Keratinocyte (primary cell): Measurements from ENCODE around the gene MICALL2. TPM values are rescaled to one million over a fixed set of nuclear protein-coding genes. Genes with fewer than 3 reads are reported as not detected.

Experiments used
- DNase-seq: peaks from one replicate; pipeline ENCODE4 v3.0.0-alpha.2; 2011; ENCODE audit warnings: low read depth, missing footprints, low spot score
- FAIRE-seq: peaks from 2 replicates; lab custom pipeline; 2011; peaks lifted over from hg19 to GRCh38; lab: Jason Lieb, UNC
- H2AFZ ChIP-seq: 2 replicates; pipeline ENCODE4 v1.6.0; 2012; ENCODE audit warnings: low read length, control low read depth, inconsistent platforms; ENCODE audit not compliant: control insufficient read depth
- H3K27ac ChIP-seq: 2 replicates; pipeline ENCODE4 v1.5.1; 2011; ENCODE audit warnings: low read length; ENCODE audit not compliant: control insufficient read depth, insufficient read depth
- H3K27me3 ChIP-seq: 3 replicates; pipeline ENCODE4 v1.6.0; 2011; ENCODE audit warnings: low read length; ENCODE audit not compliant: control insufficient read depth, insufficient read depth; ENCODE audit errors: extremely low read depth
- H3K36me3 ChIP-seq, 2 experiments: 2 replicates in 1 of 2; 3 replicates in 1 of 2; pipeline ENCODE4 v1.5.1; 2011; ENCODE audit warnings: low read length in 2 of 2, mild to moderate bottlenecking in 1 of 2; ENCODE audit not compliant: control insufficient read depth in 2 of 2, insufficient read depth in 2 of 2; ENCODE audit errors: extremely low read depth in 1 of 2
- H3K4me1 ChIP-seq: 3 replicates; pipeline ENCODE4 v1.5.1; 2011; ENCODE audit warnings: low read length; ENCODE audit not compliant: control insufficient read depth, insufficient read depth; ENCODE audit errors: extremely low read depth
- H3K4me2 ChIP-seq: 3 replicates; pipeline ENCODE4 v1.6.0; 2011; ENCODE audit warnings: low read depth, low read length; ENCODE audit not compliant: control insufficient read depth, insufficient read depth; ENCODE audit errors: extremely low read depth
- H3K4me3 ChIP-seq, 3 experiments: fragments of 200-600 bp in 1 of 3; sonication (generic) in 1 of 3; 2 replicates in 2 of 3; 3 replicates in 1 of 3; pipeline ENCODE4 v1.5.1; 2011 to 2016; ENCODE audit warnings: low read length in 3 of 3, mild to moderate bottlenecking in 3 of 3, control low read depth in 2 of 3, inconsistent platforms in 1 of 3, low read depth in 1 of 3, mixed read lengths in 1 of 3, mixed run types in 1 of 3, moderate library complexity in 1 of 3; ENCODE audit not compliant: control insufficient read depth in 2 of 3, insufficient read depth in 2 of 3; ENCODE audit errors: extremely low read depth in 1 of 3
- H3K79me2 ChIP-seq: 2 replicates; pipeline ENCODE4 v1.6.0; 2012; ENCODE audit warnings: low read length; ENCODE audit not compliant: control insufficient read depth, insufficient read depth
- H3K9ac ChIP-seq: 3 replicates; pipeline ENCODE4 v1.6.0; 2011; ENCODE audit warnings: low read length; ENCODE audit not compliant: control insufficient read depth, insufficient read depth; ENCODE audit errors: extremely low read depth
- H3K9me1 ChIP-seq: 3 replicates; pipeline ENCODE4 v1.6.0; 2011; ENCODE audit warnings: low read length; ENCODE audit not compliant: control insufficient read depth, insufficient read depth; ENCODE audit errors: extremely low read depth
- H3K9me3 ChIP-seq: 2 replicates; pipeline ENCODE4 v1.5.1; 2012; ENCODE audit warnings: low read depth, low read length; ENCODE audit not compliant: control insufficient read depth
- H4K20me1 ChIP-seq: 3 replicates; pipeline ENCODE4 v1.6.0; 2011; ENCODE audit warnings: low read length; ENCODE audit not compliant: control insufficient read depth, insufficient read depth; ENCODE audit errors: extremely low read depth
- CTCF ChIP-seq, 3 experiments: IDR thresholded peaks in 1 of 3; conservative IDR thresholded peaks in 1 of 3; optimal IDR thresholded peaks in 1 of 3; 2 replicates in 2 of 3; 3 replicates in 1 of 3; pipeline versions ENCODE3 to v1.5.1; 2011; ENCODE audit warnings: low read length in 3 of 3, mild to moderate bottlenecking in 3 of 3, moderate library complexity in 2 of 3, control low read depth in 1 of 3, inconsistent platforms in 1 of 3; ENCODE audit not compliant: insufficient read depth in 2 of 3; ENCODE audit errors: extremely low read depth in 1 of 3
- EZH2 ChIP-seq: IDR thresholded peaks from one replicate; pipeline ENCODE4 v1.6.1; 2012; ENCODE audit warnings: inconsistent platforms, mild to moderate bottlenecking, low read length, moderate library complexity
- dilution Hi-C: fragments of 300-500 bp; cut with MboI; formaldehyde crosslinking; loops from one replicate; pipeline ENCODE4 v1.7.0; 2020; ENCODE audit warnings: low sequenced_read_pairs; ENCODE audit not compliant: extremely low pct_ligation_motif_present
- polyA plus RNA-seq, 5 experiments: library from polyadenylated mRNA; depleted of rRNA in 3 of 5; stranded (reverse) in 3 of 5; stranded (forward) in 1 of 5; unstranded in 1 of 5; fragments of >200 nt; gene quantifications; 1 replicate in 1 of 5; 2 replicates in 3 of 5; 3 replicates in 1 of 5; pipeline versions ENCODE4 v1.2.1 to v1.2.3, GENCODE V29; 2011 to 2012; ENCODE audit warnings: missing spikeins in 2 of 5, low read depth in 1 of 5, low replicate concordance in 1 of 5

MICALL2 gene
- polyA plus RNA-seq, 1 donor (not counting 4 experiments of a cell fraction or from before 2014, with no cell fraction given), result 10.4 TPM

- H3K79me2 ChIP-seq, result no peaks in the 10 kb centered on the region
- H3K27me3 ChIP-seq, result peaks cover 35% of the 10 kb centered on the region
- no peak overlapping the region for H3K27ac ChIP-seq
- H3K4me2 ChIP-seq, result no peak overlapping the region
- H3K4me1 ChIP-seq, result no peaks in the 10 kb centered on the region
- dilution Hi-C loops, result no loop called here
- H2AFZ ChIP-seq, result no peak overlapping the region
- no peaks in the 10 kb centered on the region for H3K9me3 ChIP-seq
- FAIRE-seq (no peak), DNase-seq (no peak)
- H3K36me3 ChIP-seq, result no peaks in the 10 kb centered on the region
- TF ChIP-seq EZH2 (no peak), CTCF (optimal IDR thresholded peaks at IDR 0.05 in 1 of 3, IDR thresholded peaks at IDR 0.05 in 1 of 3, conservative IDR thresholded peaks at IDR 0.05 in 1 of 3; ENCODE audit: extremely low read depth in 1 of 3, insufficient read depth in 2 of 3, low read length in 3 of 3) (no peak)
- no peak overlapping the region for H3K9ac ChIP-seq
- no peaks in the 10 kb centered on the region for H4K20me1 ChIP-seq
- no peak overlapping the region for H3K4me3 ChIP-seq
- no peaks in the 10 kb centered on the region for H3K9me1 ChIP-seq
Observed at GRCh38 chr7:1402791-1403637, 56.3 kb downstream of the MICALL2 start.

- Histone ChIP-seq H3K36me3 (no peaks in the 10 kb centered on the region), H3K4me1 (no peaks in the 10 kb centered on the region), H3K27ac (no peak overlapping the region), H3K9me3 (no peaks in the 10 kb centered on the region), H3K9ac (no peak overlapping the region), H4K20me1 (no peaks in the 10 kb centered on the region), H3K9me1 (no peaks in the 10 kb centered on the region), H3K27me3 (peaks cover 28% of the 10 kb centered on the region), H3K4me2 (no peak overlapping the region), H3K4me3 (no peak overlapping the region), H3K79me2 (no peaks in the 10 kb centered on the region), H2AFZ (no peak overlapping the region)
- TF ChIP-seq CTCF (optimal IDR thresholded peaks at IDR 0.05 in 1 of 3, IDR thresholded peaks at IDR 0.05 in 1 of 3, conservative IDR thresholded peaks at IDR 0.05 in 1 of 3; ENCODE audit: extremely low read depth in 1 of 3, insufficient read depth in 2 of 3, low read length in 3 of 3) (no peak), EZH2 (no peak)
- dilution Hi-C loops, result no loop called here
- DNase-seq (no peak), FAIRE-seq (no peak)
Observed at GRCh38 chr7:1402110-1402790, 57.0 kb downstream of the MICALL2 start.
